ENCODE measurements around the gene CLCN3. TPM values are rescaled to one million over a fixed set of nuclear protein-coding genes. Genes with fewer than 3 reads are reported as not detected.

The CLCN3 gene
- total RNA-seq, 3 donors from 2014 or later, result 68.2 to 127 (median 125) TPM

DNA sequence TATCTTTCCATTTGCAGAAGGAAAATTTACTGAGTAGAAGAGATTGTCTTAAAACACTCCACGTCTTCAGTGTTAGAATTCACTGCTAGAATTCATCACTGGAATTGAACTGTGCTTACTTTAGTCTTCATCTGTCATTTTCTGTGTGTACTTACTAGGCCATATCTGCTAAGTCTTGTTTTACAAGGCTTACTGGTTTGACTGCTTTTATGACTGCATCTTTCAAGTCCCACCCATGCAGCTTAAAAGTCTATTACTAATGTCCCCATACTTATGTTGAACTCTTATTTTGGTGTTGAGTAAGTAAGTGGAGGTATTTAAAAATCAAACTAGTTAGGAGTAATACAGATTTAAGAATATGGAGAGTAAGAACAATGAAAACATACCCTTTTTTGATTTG is 14.6 kb downstream of the CLCN3 start:
- DNase-seq (no peak), ATAC-seq (peak; percentile 98)
- TF ChIP-seq, protein P1, sequence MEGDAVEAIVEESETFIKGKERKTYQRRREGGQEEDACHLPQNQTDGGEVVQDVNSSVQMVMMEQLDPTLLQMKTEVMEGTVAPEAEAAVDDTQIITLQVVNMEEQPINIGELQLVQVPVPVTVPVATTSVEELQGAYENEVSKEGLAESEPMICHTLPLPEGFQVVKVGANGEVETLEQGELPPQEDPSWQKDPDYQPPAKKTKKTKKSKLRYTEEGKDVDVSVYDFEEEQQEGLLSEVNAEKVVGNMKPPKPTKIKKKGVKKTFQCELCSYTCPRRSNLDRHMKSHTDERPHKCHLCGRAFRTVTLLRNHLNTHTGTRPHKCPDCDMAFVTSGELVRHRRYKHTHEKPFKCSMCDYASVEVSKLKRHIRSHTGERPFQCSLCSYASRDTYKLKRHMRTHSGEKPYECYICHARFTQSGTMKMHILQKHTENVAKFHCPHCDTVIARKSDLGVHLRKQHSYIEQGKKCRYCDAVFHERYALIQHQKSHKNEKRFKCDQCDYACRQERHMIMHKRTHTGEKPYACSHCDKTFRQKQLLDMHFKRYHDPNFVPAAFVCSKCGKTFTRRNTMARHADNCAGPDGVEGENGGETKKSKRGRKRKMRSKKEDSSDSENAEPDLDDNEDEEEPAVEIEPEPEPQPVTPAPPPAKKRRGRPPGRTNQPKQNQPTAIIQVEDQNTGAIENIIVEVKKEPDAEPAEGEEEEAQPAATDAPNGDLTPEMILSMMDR (IDR thresholded peaks at IDR 0.05), result no peak
- no peaks in the 10 kb centered on the region for H3K36me3 ChIP-seq (ENCODE audit: low read depth)
- intact Hi-C loops (cut with DNase I, micrococcal nuclease), result no loop called here
- H3K4me1 ChIP-seq (ENCODE audit: low read depth), result peaks cover 11% of the 10 kb centered on the region
- no peak overlapping the region for H3K4me3 ChIP-seq
- no peaks in the 10 kb centered on the region for H3K9me3 ChIP-seq

DNA sequence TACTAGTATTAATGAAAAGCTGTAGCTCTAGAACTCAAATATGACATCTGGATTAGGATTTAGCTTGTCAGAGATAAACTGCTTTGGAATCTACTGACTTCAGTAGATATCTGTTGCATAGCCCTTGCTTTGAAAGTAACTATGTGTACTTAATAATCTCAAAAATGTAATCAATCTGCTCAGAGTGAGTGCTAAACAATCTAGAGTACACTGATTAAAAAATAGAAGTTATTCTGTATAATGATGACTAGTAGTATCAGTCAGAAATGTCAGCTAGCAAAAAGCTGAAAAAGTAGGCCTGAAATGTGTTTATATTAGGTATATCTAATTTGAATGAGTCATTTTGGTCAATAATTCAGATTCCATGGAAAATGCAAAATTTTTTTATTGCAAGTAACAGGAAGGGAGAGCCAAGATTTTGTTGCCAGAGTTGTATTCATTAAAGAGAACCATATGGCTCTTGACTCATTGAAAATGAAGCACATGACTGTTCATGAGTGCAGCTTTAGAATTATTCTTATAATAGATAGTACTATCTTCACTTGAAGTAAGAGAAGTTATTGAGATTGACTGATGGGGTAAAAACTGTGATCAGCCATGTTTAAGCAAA is 20.0 kb downstream of the CLCN3 start:
- ATAC-seq, result no peak
- TF ChIP-seq, protein P1 (IDR thresholded peaks at IDR 0.05), result no peak
- Histone ChIP-seq H3K9me3 (no peaks in the 10 kb centered on the region), H3K36me3 (ENCODE audit: low read depth) (no peaks in the 10 kb centered on the region), H3K4me3 (no peak overlapping the region), H3K4me1 (ENCODE audit: low read depth) (peaks cover 5% of the 10 kb centered on the region)
- intact Hi-C loops (cut with DNase I, micrococcal nuclease), result no loop called here
- DNase-seq, result no peak

- H3K9me3 ChIP-seq, result no peaks in the 10 kb centered on the region
- TF ChIP-seq, protein P1 (IDR thresholded peaks at IDR 0.05), result no peak
- H3K36me3 ChIP-seq (ENCODE audit: low read depth), result no peaks in the 10 kb centered on the region
- peak; percentile 77 for ATAC-seq
- DNase-seq, result no peak
- peaks cover 15% of the 10 kb centered on the region for H3K4me1 ChIP-seq (ENCODE audit: low read depth)
- H3K4me3 ChIP-seq, result no peak overlapping the region
- intact Hi-C loops (cut with DNase I, micrococcal nuclease), result no loop called here
Measured at GRCh38 chr4:169644802-169645201, 24.4 kb downstream of the CLCN3 start.

DNA sequence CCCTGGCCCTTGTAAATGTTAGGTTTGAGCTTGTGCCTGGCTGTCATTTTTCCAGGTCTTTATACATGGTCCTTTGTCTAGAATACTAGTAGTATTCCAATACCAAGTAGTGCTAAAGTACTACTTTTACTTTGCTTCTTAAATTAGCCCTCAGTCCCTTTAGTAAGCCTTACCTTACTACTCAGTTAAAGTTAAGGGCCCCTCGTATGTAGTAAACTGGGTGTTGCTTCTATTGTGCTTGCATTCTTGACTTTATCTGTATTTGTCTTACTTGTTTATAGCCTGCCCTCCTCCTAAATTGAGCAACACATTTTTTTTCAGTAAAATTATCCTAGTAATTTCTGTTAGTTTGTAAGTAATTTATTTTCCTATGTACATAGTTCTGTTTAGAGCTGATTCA is 25.2 kb downstream of the CLCN3 start:
- H3K4me3 ChIP-seq, result no peak overlapping the region
- DNase-seq, result no peak
- TF ChIP-seq, protein P1 (IDR thresholded peaks at IDR 0.05), result no peak
- no peaks in the 10 kb centered on the region for H3K9me3 ChIP-seq
- H3K36me3 ChIP-seq (ENCODE audit: low read depth), result no peaks in the 10 kb centered on the region
- H3K4me1 ChIP-seq (ENCODE audit: low read depth), result peaks cover 23% of the 10 kb centered on the region
- intact Hi-C loops (cut with DNase I, micrococcal nuclease), result no loop called here
- peak; percentile 77 for ATAC-seq

DNA sequence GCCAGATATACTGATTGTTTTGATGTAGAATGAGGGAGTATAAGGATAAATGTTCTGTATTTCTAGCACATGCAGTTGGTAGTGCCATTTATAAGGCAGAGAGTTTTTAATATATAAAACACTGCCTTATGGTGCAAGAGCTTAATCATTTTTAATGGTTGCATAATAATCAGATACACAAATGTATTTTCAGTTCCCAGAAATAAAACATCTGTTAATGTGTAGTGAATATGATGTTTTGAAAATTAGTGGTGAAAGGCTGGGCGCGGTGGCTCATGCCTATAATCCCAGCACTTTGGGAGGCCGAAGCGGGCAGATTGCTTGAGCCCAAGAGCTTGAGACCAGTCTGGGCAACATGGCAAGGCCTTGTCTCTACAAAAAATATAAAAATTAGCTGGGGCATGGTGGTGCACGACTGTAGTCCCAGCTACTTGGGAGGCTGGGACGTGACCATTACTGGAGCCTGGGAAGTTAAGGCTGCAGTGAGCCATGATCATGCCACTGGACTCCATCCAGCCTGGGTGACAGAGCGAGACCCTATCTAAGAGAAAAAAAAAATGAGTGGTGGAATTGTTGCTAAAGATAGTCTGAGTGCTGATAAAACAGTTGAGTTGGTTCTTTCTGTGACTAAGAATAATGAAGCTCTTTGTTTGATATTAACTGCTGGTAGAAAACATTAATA is 29.3 kb downstream of the CLCN3 start:
- Histone ChIP-seq H3K4me3 (no peak overlapping the region), H3K36me3 (ENCODE audit: low read depth) (no peaks in the 10 kb centered on the region), H3K4me1 (ENCODE audit: low read depth) (peaks cover 25% of the 10 kb centered on the region), H3K9me3 (no peaks in the 10 kb centered on the region)
- DNase-seq (no peak), ATAC-seq (no peak)
- intact Hi-C loops (cut with DNase I, micrococcal nuclease), result no loop called here
- TF ChIP-seq, protein P1 (IDR thresholded peaks at IDR 0.05), result no peak
